ENCODE results near the gene LRP4.

DNA sequence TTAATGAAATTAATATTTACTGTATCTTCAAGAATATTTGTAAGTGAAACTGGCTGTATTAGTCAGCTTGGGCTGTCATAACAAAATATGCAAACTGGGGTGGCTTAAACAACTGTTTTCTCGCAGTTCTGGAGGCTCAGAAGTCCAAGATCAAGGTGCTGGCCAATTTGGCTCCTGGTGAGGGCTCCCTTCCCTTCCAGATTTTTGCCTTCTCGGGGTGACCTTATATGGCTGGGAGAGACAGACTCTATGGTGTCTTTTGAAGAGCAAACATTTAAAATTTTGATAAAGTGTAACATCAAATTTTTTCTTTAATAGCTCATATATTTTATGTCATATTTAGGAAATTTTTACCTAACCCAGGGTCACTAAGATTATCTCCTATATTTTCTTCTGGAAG, 48.4 kb upstream of the LRP4 start:
- TF ChIP-seq POLR2A (IDR thresholded peaks at IDR 0.05; ENCODE audit: low read length) (no peak), GATA1 (IDR thresholded peaks at IDR 0.05; ENCODE audit: low read depth, low read length) (no peak)

All from erythroblast (primary cell).